Measurements from ENCODE around the gene CRISP2.

GRCh38 chr6:49730251-49730650, 16.9 kb upstream of the CRISP2 start:
- no peak for TF ChIP-seq POLR2A (IDR thresholded peaks at IDR 0.05; ENCODE audit: insufficient read depth in 1 of 2, low read depth in 2 of 2, low read length in 2 of 2)
- TF ChIP-seq REST (IDR thresholded peaks at IDR 0.05; ENCODE audit: borderline replicate concordance in 1 of 2, low read depth in 1 of 2, low read length in 2 of 2), result no peak
